ENCODE results near the gene GSE1. TPM values are rescaled to one million over a fixed set of nuclear protein-coding genes. Genes with fewer than 3 reads are reported as not detected.

The GSE1 gene
- total RNA-seq, 4 donors from 2014 or later, result 100 to 139 (median 120) TPM

- peak overlapping the region; percentile 74 to 81 (median 80) for H3K27ac ChIP-seq
- H3K4me3 ChIP-seq, result no peak overlapping the region
- no peaks in the 10 kb centered on the region for H3K9me3 ChIP-seq
- intact Hi-C loops (cut with DNase I; ENCODE audit: low total_unique reads) (no loop called here), in situ Hi-C loops (cut with MboI; ENCODE audit: low pct_ligation_motif_present in 1 of 4, low pct_unique_long_range_greater_than_20kb in 1 of 4, low sequenced_read_pairs in 3 of 4) (no loop called here)
- TF ChIP-seq CTCF (IDR thresholded peaks at IDR 0.05) (no peak), POLR2AphosphoS5 (IDR thresholded peaks at IDR 0.05) (no peak), EP300 (IDR thresholded peaks at IDR 0.05; ENCODE audit: low read depth) (no peak), POLR2A (IDR thresholded peaks at IDR 0.05) (no peak)
- DNase-seq, result no peak
- no peaks in the 10 kb centered on the region for H3K27me3 ChIP-seq
- H3K36me3 ChIP-seq, result no peaks in the 10 kb centered on the region
- WGBS, 2 donors (ENCODE audit: low coverage in 1 of 2), result 73 to 80% methylated on average over 4 to 15 of the region's 15 CpGs
- H3K4me1 ChIP-seq, result peaks cover 47 to 93% (median 81%) of the 10 kb centered on the region in 4 donors
Measured at GRCh38 chr16:85573045-85573695, 40.0 kb upstream of the GSE1 start.

- Histone ChIP-seq H3K36me3 (no peaks in the 10 kb centered on the region), H3K4me1 (peaks cover 46 to 93% (median 78%) of the 10 kb centered on the region in 4 donors), H3K4me3 (peak overlapping the region in 1 of 4 donors; percentile 10), H3K27me3 (no peaks in the 10 kb centered on the region), H3K9me3 (no peaks in the 10 kb centered on the region), H3K27ac (peak overlapping the region; percentile 74 to 81 (median 80))
- in situ Hi-C loops (cut with MboI; ENCODE audit: low pct_ligation_motif_present in 1 of 4, low pct_unique_long_range_greater_than_20kb in 1 of 4, low sequenced_read_pairs in 3 of 4), result no loop called here
- intact Hi-C loops (cut with DNase I; ENCODE audit: low total_unique reads), result no loop called here
- TF ChIP-seq EP300 (IDR thresholded peaks at IDR 0.05; ENCODE audit: low read depth) (peak; percentile 2), POLR2AphosphoS5 (IDR thresholded peaks at IDR 0.05) (no peak), CTCF (IDR thresholded peaks at IDR 0.05) (no peak)
- DNase-seq, result no peak
- 0 to 48% methylated on average over 1 to 37 of the region's 37 CpGs for WGBS, 2 donors (ENCODE audit: low coverage in 1 of 2)
Measured at GRCh38 chr16:85573696-85574641, 39.2 kb upstream of the GSE1 start.

GRCh38 chr16:85574672-85575475 lies 38.2 kb upstream of the GSE1 start:
- H3K4me3 ChIP-seq, result no peak overlapping the region
- in situ Hi-C loops (cut with MboI; ENCODE audit: low pct_ligation_motif_present in 1 of 4, low pct_unique_long_range_greater_than_20kb in 1 of 4, low sequenced_read_pairs in 3 of 4) (no loop called here), intact Hi-C loops (cut with DNase I; ENCODE audit: low total_unique reads) (no loop called here)
- H3K36me3 ChIP-seq, result no peaks in the 10 kb centered on the region
- TF ChIP-seq POLR2AphosphoS5 (IDR thresholded peaks at IDR 0.05), result no peak
- no peak for TF ChIP-seq EP300 (IDR thresholded peaks at IDR 0.05; ENCODE audit: low read depth)
- no peak for TF ChIP-seq POLR2A (IDR thresholded peaks at IDR 0.05)
- TF ChIP-seq CTCF (IDR thresholded peaks at IDR 0.05), result no peak
- H3K4me1 ChIP-seq, result peaks cover 38 to 93% (median 79%) of the 10 kb centered on the region in 4 donors
- peak overlapping the region; percentile 74 to 81 (median 80) for H3K27ac ChIP-seq
- 55 to 63% methylated on average over 13 to 29 of the region's 29 CpGs for WGBS, 2 donors (ENCODE audit: low coverage in 1 of 2)
- no peaks in the 10 kb centered on the region for H3K9me3 ChIP-seq
- H3K27me3 ChIP-seq, result no peaks in the 10 kb centered on the region
- no peak for DNase-seq
